IPS-15b (cell line): ENCODE results near the gene SH3BP1.

Source experiments
- H3K27me3 ChIP-seq: one replicate; pipeline ENCODE4 v1.6.1; 2013; ENCODE audit warnings: low read length; ENCODE audit not compliant: control insufficient read depth, insufficient read depth
- H3K36me3 ChIP-seq: one replicate; pipeline ENCODE4 v1.6.1; 2013; ENCODE audit warnings: low read length; ENCODE audit not compliant: control insufficient read depth, insufficient read depth
- H3K4me1 ChIP-seq: one replicate; pipeline ENCODE4 v1.6.1; 2013; ENCODE audit warnings: mild to moderate bottlenecking, low read length; ENCODE audit not compliant: control insufficient read depth, insufficient read depth
- H3K4me3 ChIP-seq: one replicate; pipeline ENCODE4 v1.5.1; 2013; ENCODE audit warnings: low read depth, low read length
- H3K9ac ChIP-seq: one replicate; pipeline ENCODE4 v1.6.1; 2013; ENCODE audit warnings: low read depth, mild to moderate bottlenecking, low read length
- H3K9me3 ChIP-seq: one replicate; pipeline ENCODE4 v1.6.1; 2013; ENCODE audit warnings: mild to moderate bottlenecking, low read length; ENCODE audit not compliant: control insufficient read depth, insufficient read depth

Gene SH3BP1

DNA sequence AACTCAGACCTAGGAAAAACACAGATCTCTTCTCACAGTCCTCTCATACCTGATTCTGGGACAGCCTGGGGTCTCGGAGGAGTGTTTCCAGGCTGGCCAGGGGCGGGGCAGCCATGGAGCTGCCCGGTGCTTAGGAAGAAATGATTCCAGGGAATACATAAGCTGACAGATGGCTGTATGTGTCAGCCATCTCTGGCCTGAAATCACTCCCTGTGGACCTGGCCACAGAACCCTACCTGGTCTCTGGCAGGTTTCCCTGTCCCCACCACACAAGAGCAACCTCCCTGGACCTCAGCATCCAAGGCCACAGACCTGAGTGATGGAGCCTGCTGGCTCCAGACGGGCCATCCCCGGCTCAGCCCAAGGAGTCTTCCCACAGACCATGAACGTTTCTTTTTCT is 20.8 kb upstream of the SH3BP1 start:
- H3K27me3 ChIP-seq: no peaks in the 10 kb centered on the region
- no peak overlapping the region for H3K9ac ChIP-seq
- H3K4me1 ChIP-seq: no peaks in the 10 kb centered on the region
- H3K9me3 ChIP-seq: no peaks in the 10 kb centered on the region
- H3K36me3 ChIP-seq: peaks cover 34% of the 10 kb centered on the region
- H3K4me3 ChIP-seq: no peak overlapping the region

DNA sequence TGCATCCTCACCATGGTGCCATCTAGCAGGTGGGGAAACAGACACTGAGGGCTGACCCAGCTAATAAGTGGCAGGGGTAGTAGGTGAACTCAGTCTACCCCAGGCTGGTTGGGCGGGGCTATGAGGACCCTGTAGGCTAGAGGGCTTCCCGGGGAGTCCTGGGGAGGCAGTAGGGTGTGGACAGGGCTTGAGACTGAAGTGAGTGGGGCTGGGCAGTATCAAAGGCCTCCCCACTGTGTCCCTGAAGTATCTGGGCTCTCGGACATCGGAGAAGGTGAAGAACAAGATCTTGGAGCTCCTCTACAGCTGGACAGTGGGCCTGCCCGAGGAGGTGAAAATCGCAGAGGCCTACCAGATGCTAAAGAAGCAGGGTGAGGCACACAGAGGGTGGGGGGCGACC is 19.5 kb upstream of the SH3BP1 start:
- Histone ChIP-seq H3K4me1 (peaks cover 2% of the 10 kb centered on the region), H3K27me3 (no peaks in the 10 kb centered on the region), H3K9me3 (no peaks in the 10 kb centered on the region), H3K4me3 (no peak overlapping the region), H3K9ac (no peak overlapping the region), H3K36me3 (peaks cover 38% of the 10 kb centered on the region)

DNA sequence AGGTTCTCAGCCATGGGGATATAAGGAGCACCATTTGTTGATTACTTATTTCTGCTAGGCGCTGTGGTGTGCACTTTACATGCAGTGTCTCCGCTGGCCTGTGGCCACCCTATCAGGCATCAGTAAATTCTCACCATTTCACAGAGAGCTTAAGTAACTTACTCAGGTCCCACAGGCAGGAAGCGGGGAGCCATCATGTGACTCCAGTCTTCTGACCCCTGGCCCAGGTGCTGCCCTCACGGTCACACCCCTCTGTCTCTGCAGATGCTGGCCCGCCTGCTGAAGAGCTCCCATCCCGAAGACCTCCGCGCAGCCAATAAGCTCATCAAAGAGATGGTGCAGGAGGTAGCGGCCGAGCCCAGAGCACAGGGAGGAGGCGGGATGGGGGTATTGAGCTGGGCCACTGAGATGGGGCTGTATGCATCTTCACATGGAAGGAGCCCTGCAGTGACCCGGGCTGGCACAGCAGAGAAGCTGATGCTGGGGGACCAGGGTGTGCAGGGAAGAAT is 18.1 kb upstream of the SH3BP1 start:
- no peaks in the 10 kb centered on the region for H3K27me3 ChIP-seq
- H3K36me3 ChIP-seq: peaks cover 40% of the 10 kb centered on the region
- H3K9me3 ChIP-seq: no peaks in the 10 kb centered on the region

DNA sequence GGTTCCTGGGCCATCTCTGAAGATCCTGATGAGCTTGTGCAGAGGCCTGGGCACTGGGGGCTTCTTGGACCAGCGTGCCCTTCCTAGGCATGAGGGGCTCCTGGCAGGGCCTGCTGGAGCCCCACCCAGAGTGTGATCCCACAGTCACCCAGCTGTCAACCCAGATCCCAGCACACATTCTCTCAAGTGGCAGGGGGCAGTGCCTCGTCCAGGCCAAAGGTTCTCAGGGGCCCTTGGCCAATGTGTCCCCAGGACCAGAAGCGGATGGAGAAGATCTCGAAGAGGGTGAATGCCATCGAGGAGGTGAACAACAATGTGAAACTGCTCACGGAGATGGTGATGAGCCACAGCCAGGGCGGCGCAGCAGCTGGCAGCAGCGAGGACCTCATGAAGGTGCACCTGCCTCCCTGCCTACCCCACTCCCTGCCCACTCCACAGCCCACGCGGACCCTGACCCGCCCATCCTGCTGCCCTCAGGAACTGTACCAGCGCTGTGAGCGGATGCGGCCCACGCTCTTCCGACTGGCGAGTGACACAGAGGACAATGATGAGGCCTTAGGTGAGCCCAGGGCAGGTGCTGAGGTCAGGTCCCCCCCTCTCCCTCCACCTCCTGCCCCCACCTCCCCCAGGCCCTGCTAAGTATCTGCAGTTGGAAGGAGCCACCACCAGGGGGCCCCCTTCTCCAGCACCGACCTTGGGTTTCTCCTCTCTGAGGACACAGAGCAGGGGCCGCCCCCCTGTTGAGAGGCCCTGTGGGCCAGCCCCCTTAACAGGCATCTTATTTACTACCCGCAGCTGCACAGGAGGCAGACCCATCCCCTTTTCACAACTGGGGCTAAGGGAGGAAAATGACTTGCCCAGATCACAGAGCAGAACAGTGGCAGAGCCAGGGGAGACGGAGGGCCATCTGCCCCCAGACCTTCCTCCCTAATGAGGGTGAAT is 16.1 kb upstream of the SH3BP1 start:
- Histone ChIP-seq H3K4me3 (no peak overlapping the region), H3K9ac (no peak overlapping the region), H3K4me1 (peaks cover 2% of the 10 kb centered on the region), H3K36me3 (peaks cover 34% of the 10 kb centered on the region), H3K27me3 (no peaks in the 10 kb centered on the region), H3K9me3 (no peaks in the 10 kb centered on the region)

More for the DNA sequence above, 18.1 kb upstream of the SH3BP1 start:
- peaks cover 2% of the 10 kb centered on the region for H3K4me1 ChIP-seq
- no peak overlapping the region for H3K9ac ChIP-seq
- no peak overlapping the region for H3K4me3 ChIP-seq

DNA sequence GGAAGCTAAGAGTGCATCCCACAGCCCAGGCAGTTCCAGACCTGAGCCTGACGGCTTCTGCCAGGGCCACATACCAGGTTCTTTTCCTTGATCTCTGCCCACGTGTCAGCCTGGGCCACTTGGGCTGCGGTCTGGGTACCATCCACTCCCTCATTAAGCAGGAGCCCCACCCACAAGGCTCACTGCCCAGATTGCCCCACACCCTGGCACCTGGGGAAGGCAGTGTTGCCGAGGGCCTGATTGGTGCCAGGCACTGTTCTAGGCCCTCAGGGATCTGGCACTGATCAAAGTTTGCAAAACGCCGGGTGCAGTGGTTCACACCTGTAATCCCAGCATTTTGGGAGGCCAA is 15.5 kb upstream of the SH3BP1 start:
- no peak overlapping the region for H3K9ac ChIP-seq
- no peaks in the 10 kb centered on the region for H3K9me3 ChIP-seq
- H3K4me3 ChIP-seq: no peak overlapping the region
- H3K36me3 ChIP-seq: peaks cover 30% of the 10 kb centered on the region
- H3K27me3 ChIP-seq: no peaks in the 10 kb centered on the region
- H3K4me1 ChIP-seq: peaks cover 2% of the 10 kb centered on the region

DNA sequence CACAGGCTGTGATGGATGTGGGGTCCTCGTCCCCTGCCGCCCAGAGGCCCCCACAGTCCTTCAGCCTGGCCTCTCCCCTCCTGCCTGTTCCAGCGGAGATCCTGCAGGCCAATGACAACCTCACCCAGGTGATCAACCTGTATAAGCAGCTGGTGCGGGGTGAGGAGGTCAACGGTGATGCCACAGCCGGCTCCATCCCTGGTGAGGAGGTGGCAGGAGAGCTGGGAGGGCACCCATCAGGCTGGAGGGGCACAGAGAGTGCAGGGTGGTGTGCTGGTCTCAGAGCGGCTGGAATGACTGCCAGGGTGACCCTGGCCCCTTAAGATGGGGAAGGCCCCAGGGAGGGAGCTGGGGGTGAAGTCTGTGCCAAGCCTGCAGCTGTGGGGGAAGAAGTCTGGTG is 14.6 kb upstream of the SH3BP1 start:
- Histone ChIP-seq H3K36me3 (peaks cover 30% of the 10 kb centered on the region), H3K27me3 (no peaks in the 10 kb centered on the region)

DNA sequence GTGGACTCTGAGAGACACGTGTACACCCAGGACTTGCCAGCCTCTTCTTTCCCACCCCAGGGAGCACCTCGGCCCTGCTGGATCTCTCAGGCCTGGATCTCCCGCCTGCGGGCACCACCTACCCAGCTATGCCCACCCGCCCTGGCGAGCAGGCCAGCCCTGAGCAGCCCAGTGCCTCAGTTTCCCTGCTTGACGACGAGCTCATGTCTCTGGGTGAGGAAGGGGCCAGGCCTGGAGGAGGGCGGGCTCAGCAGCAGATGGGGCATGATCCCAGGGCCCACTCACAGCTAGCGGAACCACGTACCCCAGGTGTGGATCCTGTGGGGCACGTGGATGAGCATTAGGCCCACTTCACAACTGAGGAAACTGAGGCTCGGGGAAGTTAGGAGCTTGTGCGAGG is 13.7 kb upstream of the SH3BP1 start:
- H3K4me3 ChIP-seq: no peak overlapping the region
- H3K9me3 ChIP-seq: no peaks in the 10 kb centered on the region
- H3K27me3 ChIP-seq: no peaks in the 10 kb centered on the region
- H3K36me3 ChIP-seq: peaks cover 30% of the 10 kb centered on the region
- H3K4me1 ChIP-seq: peaks cover 2% of the 10 kb centered on the region
- H3K9ac ChIP-seq: no peak overlapping the region

More for the DNA sequence above, 14.6 kb upstream of the SH3BP1 start:
- Histone ChIP-seq H3K4me1 (peaks cover 2% of the 10 kb centered on the region), H3K9ac (no peak overlapping the region), H3K9me3 (no peaks in the 10 kb centered on the region), H3K4me3 (no peak overlapping the region)

DNA sequence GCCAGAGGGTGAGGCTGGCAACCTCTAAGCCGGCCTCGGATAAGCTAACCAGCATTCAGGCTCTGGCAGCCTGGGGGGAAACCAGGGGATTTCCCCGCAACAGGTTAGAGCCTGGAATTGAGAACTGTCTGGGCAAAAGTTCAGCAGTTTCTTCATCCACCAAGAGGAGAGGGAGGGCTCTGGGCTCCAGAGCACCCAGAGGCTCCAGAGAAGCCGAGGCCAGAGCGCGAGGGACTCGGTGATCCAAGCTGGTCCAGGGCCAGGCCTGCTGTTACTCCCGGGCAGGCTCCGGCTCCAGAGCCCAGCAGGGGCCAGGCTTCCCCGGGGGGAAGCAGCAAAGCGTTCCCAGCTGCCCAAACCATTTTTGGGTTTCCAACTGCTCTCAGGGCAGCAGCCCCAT is 13.3 kb upstream of the SH3BP1 start:
- Histone ChIP-seq H3K9me3 (no peaks in the 10 kb centered on the region), H3K27me3 (no peaks in the 10 kb centered on the region), H3K4me3 (no peak overlapping the region), H3K9ac (peak overlapping the region; percentile 3), H3K36me3 (peaks cover 34% of the 10 kb centered on the region), H3K4me1 (peaks cover 2% of the 10 kb centered on the region)

DNA sequence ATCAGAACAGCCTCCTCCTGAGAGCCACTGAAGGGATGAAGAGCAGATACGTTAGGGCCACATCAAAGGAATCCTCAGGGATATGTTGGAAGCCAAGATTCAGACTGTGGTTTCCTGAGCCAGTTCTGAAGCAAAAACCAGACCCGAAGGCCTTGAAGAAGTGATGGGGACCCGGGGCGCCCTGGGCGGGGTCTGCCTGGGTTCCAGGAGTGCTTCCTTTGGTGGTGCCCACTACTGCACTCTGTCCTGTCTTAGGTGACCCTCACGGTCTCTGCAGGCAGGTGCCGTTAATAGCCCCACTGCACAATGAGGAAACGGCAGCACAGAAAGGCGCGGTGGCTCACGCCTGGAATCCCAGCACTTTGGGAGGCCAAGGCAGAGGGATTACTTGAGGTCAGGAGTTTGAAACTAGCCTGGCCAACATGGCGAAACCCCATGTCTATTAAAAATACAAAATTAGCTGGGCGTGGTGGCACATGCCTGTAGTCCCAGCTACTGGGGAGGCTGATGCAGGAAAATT is 12.9 kb upstream of the SH3BP1 start:
- Histone ChIP-seq H3K4me1 (peaks cover 2% of the 10 kb centered on the region), H3K9ac (peak overlapping the region; percentile 3), H3K9me3 (no peaks in the 10 kb centered on the region), H3K27me3 (no peaks in the 10 kb centered on the region), H3K4me3 (no peak overlapping the region), H3K36me3 (peaks cover 37% of the 10 kb centered on the region)

DNA sequence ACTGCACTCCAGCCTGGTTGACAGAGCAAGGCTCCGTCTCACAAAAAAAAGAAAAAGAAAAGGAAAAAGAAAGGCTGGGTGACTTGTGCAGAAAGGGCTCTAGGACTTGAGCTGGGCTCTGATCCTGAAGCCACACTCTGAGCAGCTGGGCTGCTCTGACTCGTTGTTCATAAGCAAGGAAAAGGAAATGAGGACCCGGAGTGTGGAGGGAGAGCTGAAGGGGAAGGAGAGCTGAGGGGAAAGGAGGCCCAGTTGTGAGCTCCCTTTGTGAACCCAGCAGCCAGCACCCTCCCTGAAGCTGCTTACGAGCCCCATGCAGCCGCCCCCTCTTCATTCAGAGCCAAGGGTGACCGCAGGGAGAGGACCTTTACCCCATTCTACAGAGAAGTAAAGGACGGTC is 12.3 kb upstream of the SH3BP1 start:
- Histone ChIP-seq H3K4me1 (peaks cover 2% of the 10 kb centered on the region), H3K4me3 (no peak overlapping the region), H3K36me3 (peaks cover 42% of the 10 kb centered on the region), H3K9ac (no peak overlapping the region), H3K27me3 (no peaks in the 10 kb centered on the region), H3K9me3 (no peaks in the 10 kb centered on the region)

DNA sequence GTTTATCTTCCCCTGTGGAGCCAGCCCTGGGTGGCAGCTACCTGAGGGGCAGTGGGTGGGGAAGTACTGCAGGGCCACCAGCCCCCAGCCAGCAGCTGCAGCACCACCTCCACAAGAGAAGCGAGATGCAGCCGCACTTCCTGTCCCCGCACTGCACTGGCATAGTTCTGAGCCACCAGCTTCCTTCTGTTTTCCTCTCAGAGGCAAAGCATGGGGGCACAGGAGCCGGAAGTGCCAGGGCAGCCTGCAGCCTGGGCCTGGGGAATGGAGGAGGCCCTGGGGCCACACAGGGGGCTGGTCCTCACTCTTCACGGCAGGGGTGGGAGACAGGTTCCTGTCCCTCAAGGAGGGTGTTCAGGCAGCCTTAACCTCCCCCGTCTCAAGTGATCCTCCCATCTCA is 11.9 kb upstream of the SH3BP1 start:
- peaks cover 46% of the 10 kb centered on the region for H3K36me3 ChIP-seq
- H3K9ac ChIP-seq: no peak overlapping the region
- H3K4me3 ChIP-seq: no peak overlapping the region
- no peaks in the 10 kb centered on the region for H3K27me3 ChIP-seq
- peaks cover 2% of the 10 kb centered on the region for H3K4me1 ChIP-seq
- H3K9me3 ChIP-seq: no peaks in the 10 kb centered on the region

DNA sequence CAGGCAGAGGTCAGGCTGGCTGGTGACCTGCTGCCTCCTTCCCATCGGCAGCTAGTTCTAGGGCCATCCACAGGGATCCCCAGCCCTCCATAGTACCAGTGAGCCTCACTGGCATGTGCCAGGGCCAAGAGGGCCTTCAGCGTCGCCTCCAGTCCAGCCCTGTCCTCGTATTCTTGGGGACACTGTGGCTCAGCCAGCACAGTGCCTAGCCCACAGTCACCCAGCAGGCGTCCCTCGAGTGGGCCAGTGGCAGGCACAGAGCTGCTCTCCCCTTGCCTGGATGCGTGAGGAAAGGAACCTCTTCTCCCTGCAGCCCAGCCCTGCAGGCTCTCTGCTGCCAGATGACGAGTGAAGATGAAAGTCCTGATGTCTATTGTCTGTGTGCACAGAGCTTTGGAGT is 10.6 kb upstream of the SH3BP1 start:
- Histone ChIP-seq H3K36me3 (peaks cover 37% of the 10 kb centered on the region), H3K9ac (no peak overlapping the region), H3K4me1 (peaks cover 4% of the 10 kb centered on the region), H3K27me3 (no peaks in the 10 kb centered on the region), H3K9me3 (no peaks in the 10 kb centered on the region), H3K4me3 (no peak overlapping the region)
